Measurements from ENCODE around the gene ADH5. TPM values are rescaled to one million over a fixed set of nuclear protein-coding genes. Genes with fewer than 3 reads are reported as not detected.

The ADH5 gene
- total and polyA plus RNA-seq, 2 of the 8 experiments (the other 6 are each of a cell fraction or from before 2014, with no cell fraction given), result 223 to 327 TPM

DNA sequence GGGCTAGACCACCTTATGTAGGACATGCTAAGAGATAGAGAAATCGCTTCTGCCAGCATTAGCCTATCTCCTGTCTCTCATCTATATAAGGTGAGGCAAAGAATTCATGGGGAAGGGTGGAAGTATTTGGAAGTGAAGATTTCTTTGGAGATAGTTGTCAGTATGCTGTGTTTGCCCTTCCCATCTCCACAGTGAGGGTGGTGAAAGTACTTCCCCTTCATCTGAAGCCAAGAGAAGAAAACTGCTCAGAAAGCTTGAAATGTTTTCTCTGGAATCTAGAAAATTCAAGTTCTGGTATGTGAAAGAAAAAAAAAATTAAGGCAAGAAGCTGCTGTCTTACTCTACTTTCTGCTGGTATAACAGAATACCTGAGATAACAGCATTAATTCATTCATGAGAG is 12.3 kb upstream of the ADH5 start:
- H3K23ac ChIP-seq (ENCODE audit: insufficient read length), result no peak overlapping the region
- H3K18ac ChIP-seq (ENCODE audit: extremely low read depth, low read length), result no peak overlapping the region
- DNase-seq (ENCODE audit: low read depth in 1 of 2, low spot score in 2 of 2) (no peak), FAIRE-seq (no peak)
- H4K8ac ChIP-seq (ENCODE audit: extremely low read depth, insufficient read depth, low read length), result no peak overlapping the region
- H2AK5ac ChIP-seq (ENCODE audit: low read depth, low read length), result no peak overlapping the region
- CTCF ChIA-PET (ENCODE audit: partially characterized antibody), result interaction anchor here (0.7 to 1.2 kb wide), 3 partner anchors 45 to 305 kb away, joined by 3 read pairs; no protein-coding TSS in a partner anchor
- H2BK15ac ChIP-seq (ENCODE audit: low read length), result no peak overlapping the region
- peaks cover 0 to 1% (median 0%) of the 10 kb centered on the region in 4 experiments; a peak in 1 of 7 replicates for H3K27me3 ChIP-seq (replicated peaks in 1 of 4; ENCODE audit: control insufficient read depth in 3 of 4, extremely low read depth in 1 of 4, insufficient read depth in 3 of 4, low read length in 3 of 4)
- H3K79me1 ChIP-seq (ENCODE audit: low read depth, low read length), result no peaks in the 10 kb centered on the region
- no peak overlapping the region for H4K91ac ChIP-seq (replicated peaks; ENCODE audit: insufficient read length, low read length)
- H3K79me2 ChIP-seq (ENCODE audit: control insufficient read depth in 1 of 2, insufficient read depth in 2 of 2, low read length in 2 of 2), result no peaks in the 10 kb centered on the region
- H3K9ac ChIP-seq (replicated peaks in 1 of 4; ENCODE audit: extremely low read depth in 1 of 4, low read depth in 3 of 4, low read length in 3 of 4), result no peak overlapping the region
- no peak overlapping the region for H3K4me2 ChIP-seq (ENCODE audit: insufficient read depth in 1 of 2, low read depth in 2 of 2, low read length in 2 of 2)
- H3K4ac ChIP-seq (replicated peaks; ENCODE audit: insufficient read length, low read depth, low read length), result no peak overlapping the region
- H3K9me3 ChIP-seq (ENCODE audit: insufficient read depth in 2 of 2, low read depth in 1 of 2, low read length in 1 of 2), result peaks cover 8 to 11% of the 10 kb centered on the region in 2 experiments; a peak in 2 of 4 replicates
- H3K23me2 ChIP-seq (ENCODE audit: low read depth, low read length), result no peaks in the 10 kb centered on the region
- H3K36me3 ChIP-seq (ENCODE audit: control insufficient read depth in 2 of 4, insufficient read depth in 4 of 4, low read length in 3 of 4), result no peaks in the 10 kb centered on the region
- H4K20me1 ChIP-seq (replicated peaks in 1 of 2; ENCODE audit: control insufficient read depth in 1 of 2, insufficient read depth in 2 of 2, low read length in 2 of 2), result no peaks in the 10 kb centered on the region
- no peak overlapping the region for H3K56ac ChIP-seq (replicated peaks; ENCODE audit: insufficient read length, low read depth, low read length)
- 85% methylated on average over 1 of the region's 1 CpG; no CpG with 5 or more reads in 1 of the 2 experiments for WGBS, 2 experiments (ENCODE audit: extremely low coverage in 1 of 2, insufficient coverage in 1 of 2, insufficient read length in 1 of 2, insufficient replicate concordance in 2 of 2, low coverage in 1 of 2, low lambda C conversion rate in 2 of 2, missing lambda C conversion rate in 1 of 2)
- no peaks in the 10 kb centered on the region for H3K4me1 ChIP-seq (replicated peaks in 1 of 4; ENCODE audit: control insufficient read depth in 3 of 4, insufficient read depth in 4 of 4, low read length in 3 of 4)
- no peak overlapping the region for H3K14ac ChIP-seq (ENCODE audit: insufficient read length)
- no peak overlapping the region for H4K5ac ChIP-seq (ENCODE audit: insufficient read length, low read depth, low read length)
- H2BK12ac ChIP-seq (ENCODE audit: low read depth, low read length), result no peak overlapping the region
- no peak overlapping the region for H2BK20ac ChIP-seq (ENCODE audit: low read length)
- POLR2A ChIA-PET (ENCODE audit: partially characterized antibody), result interaction anchor here (1.2 kb wide), 1 partner anchor 12 kb away, joined by 4 read pairs; the partner anchor contains the start of gene ADH5
- no peak overlapping the region for H3K27ac ChIP-seq (ENCODE audit: low read depth, low read length)
- no peak overlapping the region for H2BK120ac ChIP-seq (replicated peaks; ENCODE audit: low read depth, low read length)
- TF ChIP-seq NRF1 (IDR thresholded peaks at IDR 0.05; ENCODE audit: low read depth, low read length) (no peak), RFX5 (IDR thresholded peaks at IDR 0.05; ENCODE audit: borderline replicate concordance, low read depth, low read length) (no peak), SP2 (IDR thresholded peaks at IDR 0.05; ENCODE audit: low read length) (no peak), YY1 (IDR thresholded peaks at IDR 0.05; ENCODE audit: low read depth, low read length) (no peak), HDAC2 (IDR thresholded peaks at IDR 0.05; ENCODE audit: borderline replicate concordance in 1 of 2, low read depth in 2 of 2, low read length in 2 of 2) (no peak), EZH2 (IDR thresholded peaks at IDR 0.05; ENCODE audit: low read depth, low read length, severe bottlenecking) (no peak), EP300 (IDR thresholded peaks at IDR 0.05; ENCODE audit: borderline replicate concordance in 1 of 2, low read depth in 2 of 2, low read length in 2 of 2) (no peak), GABPA (IDR thresholded peaks at IDR 0.05; ENCODE audit: borderline replicate concordance, insufficient read depth, low read length) (no peak)
- H2BK5ac ChIP-seq (ENCODE audit: low read depth, low read length), result no peak overlapping the region
- no peak overlapping the region for H3K4me3 ChIP-seq (ENCODE audit: extremely low read depth in 1 of 4, insufficient read depth in 2 of 4, low read depth in 3 of 4, low read length in 4 of 4)
- H2AFZ ChIP-seq (ENCODE audit: low read length), result no peak overlapping the region
